Measurements from ENCODE around the gene FUT8. TPM values are rescaled to one million over a fixed set of nuclear protein-coding genes. Genes with fewer than 3 reads are reported as not detected.

The FUT8 gene
- total RNA-seq, 1 donor from 2014 or later: 44.3 TPM

DNA sequence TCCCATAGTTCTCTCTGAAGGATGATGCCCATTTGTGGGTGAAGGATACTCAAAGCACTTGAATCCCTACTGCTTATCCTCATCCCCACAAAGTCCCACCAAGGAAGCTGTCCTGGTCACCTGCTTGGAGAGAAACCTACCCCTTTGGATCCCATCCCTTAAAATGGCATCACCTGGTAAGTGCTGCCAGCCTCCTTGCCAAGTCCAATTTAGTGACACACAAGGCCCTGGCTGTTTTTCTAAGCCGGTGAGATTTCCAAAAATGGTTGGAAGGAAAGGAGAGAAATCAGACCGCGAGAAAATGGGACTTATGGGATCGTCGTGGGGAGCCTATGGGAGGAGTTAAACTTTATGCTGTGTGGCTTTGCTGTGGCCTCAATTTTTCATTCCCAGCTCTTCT lies 358.2 kb downstream of the FUT8 start:
- Histone ChIP-seq H3K36me3 (ENCODE audit: control insufficient read depth, insufficient read depth, low read length) (no peaks in the 10 kb centered on the region), H3K4me3 (ENCODE audit: low read depth, low read length) (no peak overlapping the region), H3K27me3 (ENCODE audit: control insufficient read depth, insufficient read depth, low read length) (no peaks in the 10 kb centered on the region)
- TF ChIP-seq, protein P1, sequence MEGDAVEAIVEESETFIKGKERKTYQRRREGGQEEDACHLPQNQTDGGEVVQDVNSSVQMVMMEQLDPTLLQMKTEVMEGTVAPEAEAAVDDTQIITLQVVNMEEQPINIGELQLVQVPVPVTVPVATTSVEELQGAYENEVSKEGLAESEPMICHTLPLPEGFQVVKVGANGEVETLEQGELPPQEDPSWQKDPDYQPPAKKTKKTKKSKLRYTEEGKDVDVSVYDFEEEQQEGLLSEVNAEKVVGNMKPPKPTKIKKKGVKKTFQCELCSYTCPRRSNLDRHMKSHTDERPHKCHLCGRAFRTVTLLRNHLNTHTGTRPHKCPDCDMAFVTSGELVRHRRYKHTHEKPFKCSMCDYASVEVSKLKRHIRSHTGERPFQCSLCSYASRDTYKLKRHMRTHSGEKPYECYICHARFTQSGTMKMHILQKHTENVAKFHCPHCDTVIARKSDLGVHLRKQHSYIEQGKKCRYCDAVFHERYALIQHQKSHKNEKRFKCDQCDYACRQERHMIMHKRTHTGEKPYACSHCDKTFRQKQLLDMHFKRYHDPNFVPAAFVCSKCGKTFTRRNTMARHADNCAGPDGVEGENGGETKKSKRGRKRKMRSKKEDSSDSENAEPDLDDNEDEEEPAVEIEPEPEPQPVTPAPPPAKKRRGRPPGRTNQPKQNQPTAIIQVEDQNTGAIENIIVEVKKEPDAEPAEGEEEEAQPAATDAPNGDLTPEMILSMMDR (IDR thresholded peaks at IDR 0.05; ENCODE audit: insufficient read depth, low read length, poor library complexity, severe bottlenecking): no peak
- no peak for DNase-seq (ENCODE audit: low read depth)

DNA sequence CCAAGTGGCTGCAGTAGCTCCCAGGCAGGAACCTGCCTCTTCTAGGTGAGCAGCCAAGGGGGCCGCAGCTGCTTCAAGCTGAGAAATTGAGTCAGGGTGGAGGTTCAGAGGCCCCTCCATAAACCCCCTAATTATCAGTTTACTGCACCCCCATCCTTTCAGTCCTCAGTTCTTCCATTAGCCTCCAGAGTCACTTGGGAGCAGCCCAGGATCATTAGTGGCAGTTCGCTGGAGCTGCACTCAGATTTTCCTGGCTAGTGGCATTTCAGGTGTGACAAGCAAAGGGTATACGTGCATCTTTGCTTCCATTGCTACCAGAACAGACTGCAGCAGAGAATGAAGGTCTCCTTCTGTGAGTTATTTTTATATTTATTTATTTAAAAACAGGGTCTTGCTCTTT lies 358.7 kb downstream of the FUT8 start:
- Histone ChIP-seq H3K27me3 (ENCODE audit: control insufficient read depth, insufficient read depth, low read length) (no peaks in the 10 kb centered on the region), H3K36me3 (ENCODE audit: control insufficient read depth, insufficient read depth, low read length) (no peaks in the 10 kb centered on the region), H3K4me3 (ENCODE audit: low read depth, low read length) (no peak overlapping the region)
- DNase-seq (ENCODE audit: low read depth): no peak
- TF ChIP-seq, protein P1 (IDR thresholded peaks at IDR 0.05; ENCODE audit: insufficient read depth, low read length, poor library complexity, severe bottlenecking): no peak

DNA sequence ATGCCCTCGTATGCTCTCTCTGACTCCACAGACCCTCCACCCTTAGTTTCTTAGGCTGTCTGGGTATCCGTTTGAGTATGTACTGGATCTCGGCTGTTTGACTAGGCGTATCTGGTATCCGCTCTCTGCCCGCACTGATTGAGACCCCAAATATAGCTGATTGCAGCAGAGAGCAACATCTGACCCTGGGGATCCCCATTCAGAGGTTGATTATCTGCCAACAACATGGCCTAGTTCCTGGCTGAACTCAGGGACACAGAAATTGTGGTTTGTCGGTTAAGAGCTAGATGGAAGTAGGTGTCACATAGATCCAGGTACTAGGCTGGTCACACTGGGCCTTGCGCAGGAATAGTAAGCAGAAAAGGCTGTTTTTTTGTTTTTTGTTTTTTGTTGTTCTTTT lies 359.9 kb downstream of the FUT8 start:
- TF ChIP-seq, protein P1 (IDR thresholded peaks at IDR 0.05; ENCODE audit: insufficient read depth, low read length, poor library complexity, severe bottlenecking): no peak
- no peaks in the 10 kb centered on the region for H3K27me3 ChIP-seq (ENCODE audit: control insufficient read depth, insufficient read depth, low read length)
- no peak for DNase-seq (ENCODE audit: low read depth)
- H3K36me3 ChIP-seq (ENCODE audit: control insufficient read depth, insufficient read depth, low read length): no peaks in the 10 kb centered on the region
- H3K4me3 ChIP-seq (ENCODE audit: low read depth, low read length): no peak overlapping the region

DNA sequence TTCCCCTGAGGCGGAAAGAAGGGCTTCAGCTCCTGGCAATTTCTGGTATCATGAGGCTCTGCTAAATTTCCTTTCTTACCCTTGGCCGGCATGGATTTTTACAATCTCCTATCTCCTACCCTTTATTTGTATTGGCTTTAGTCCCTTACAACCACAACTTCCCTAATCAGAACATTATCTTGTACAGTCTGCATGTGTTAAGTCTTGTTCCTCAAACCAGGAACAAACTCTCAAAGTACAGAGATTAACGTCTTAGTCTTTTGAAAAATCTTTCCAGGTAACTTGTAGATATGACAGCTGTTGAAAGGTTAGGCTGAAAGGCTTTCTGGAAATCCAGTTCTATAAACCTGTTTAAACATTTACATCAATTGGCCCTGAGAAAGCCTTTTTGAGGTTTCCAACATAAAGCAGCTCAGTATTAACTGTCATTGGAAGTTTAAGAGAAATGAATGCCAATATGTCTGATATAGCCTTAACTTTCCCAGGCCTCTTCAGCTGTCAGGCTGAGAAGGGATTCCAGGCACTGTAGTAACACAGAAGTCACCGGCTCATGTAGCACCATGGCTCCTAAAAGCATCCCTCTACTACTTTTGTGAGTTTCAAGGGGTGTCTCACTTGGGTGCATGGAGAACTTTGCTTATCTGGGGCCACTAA lies 360.5 kb downstream of the FUT8 start:
- no peaks in the 10 kb centered on the region for H3K27me3 ChIP-seq (ENCODE audit: control insufficient read depth, insufficient read depth, low read length)
- TF ChIP-seq, protein P1 (IDR thresholded peaks at IDR 0.05; ENCODE audit: insufficient read depth, low read length, poor library complexity, severe bottlenecking): no peak
- no peak for DNase-seq (ENCODE audit: low read depth)
- H3K4me3 ChIP-seq (ENCODE audit: low read depth, low read length): no peak overlapping the region
- H3K36me3 ChIP-seq (ENCODE audit: control insufficient read depth, insufficient read depth, low read length): no peaks in the 10 kb centered on the region

DNA sequence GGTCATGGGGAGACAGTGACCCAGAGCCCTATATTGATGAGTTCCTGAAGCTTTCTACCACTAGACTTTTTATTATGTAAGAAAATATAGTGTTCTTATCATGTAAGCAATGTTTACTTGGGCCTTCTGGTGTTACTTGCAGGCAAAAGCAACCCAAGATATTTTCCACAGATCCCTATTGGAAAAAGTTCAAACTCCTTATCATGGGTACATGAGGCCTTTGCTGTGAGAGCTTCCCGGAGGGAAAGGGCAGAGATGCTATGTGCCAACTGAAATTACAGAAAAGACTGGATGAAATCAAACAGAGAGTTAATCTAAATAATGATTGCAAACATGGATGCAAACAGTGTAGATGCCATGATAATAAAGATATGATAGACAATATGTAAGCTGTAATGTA lies 361.5 kb downstream of the FUT8 start:
- DNase-seq (ENCODE audit: low read depth): no peak
- Histone ChIP-seq H3K4me3 (ENCODE audit: low read depth, low read length) (no peak overlapping the region), H3K36me3 (ENCODE audit: control insufficient read depth, insufficient read depth, low read length) (no peaks in the 10 kb centered on the region), H3K27me3 (ENCODE audit: control insufficient read depth, insufficient read depth, low read length) (no peaks in the 10 kb centered on the region)
- TF ChIP-seq, protein P1 (IDR thresholded peaks at IDR 0.05; ENCODE audit: insufficient read depth, low read length, poor library complexity, severe bottlenecking): no peak
